ENCODE measurements around the gene ATP1A1. TPM values are rescaled to one million over a fixed set of nuclear protein-coding genes. Genes with fewer than 3 reads are reported as not detected.

Gene ATP1A1
- total RNA-seq, 2 experiments from 2014 or later: 251 to 262 TPM

GRCh38 chr1:116340506-116341231 lies 32.4 kb upstream of the ATP1A1 start:
- H3K9me3 ChIP-seq (ENCODE audit: control insufficient read depth in 1 of 2, insufficient read depth in 1 of 2, low read length in 2 of 2): no peaks in the 10 kb centered on the region
- DNase-seq: no peak
- Mint-ChIP-seq H3K36me3 (ENCODE audit: low read depth) (no peaks in the 10 kb centered on the region), H3K27ac (peak overlapping the region; percentile 21), H3K4me1 (ENCODE audit: low read depth) (peaks cover 51% of the 10 kb centered on the region), H3K27me3 (no peaks in the 10 kb centered on the region), H3K9me3 (no peaks in the 10 kb centered on the region), H3K4me3 (no peak overlapping the region)
- ATAC-seq (ENCODE audit: poor library complexity): no peak
- no peak overlapping the region for H3K4me3 ChIP-seq (ENCODE audit: low read length)
- TF ChIP-seq, protein P1, sequence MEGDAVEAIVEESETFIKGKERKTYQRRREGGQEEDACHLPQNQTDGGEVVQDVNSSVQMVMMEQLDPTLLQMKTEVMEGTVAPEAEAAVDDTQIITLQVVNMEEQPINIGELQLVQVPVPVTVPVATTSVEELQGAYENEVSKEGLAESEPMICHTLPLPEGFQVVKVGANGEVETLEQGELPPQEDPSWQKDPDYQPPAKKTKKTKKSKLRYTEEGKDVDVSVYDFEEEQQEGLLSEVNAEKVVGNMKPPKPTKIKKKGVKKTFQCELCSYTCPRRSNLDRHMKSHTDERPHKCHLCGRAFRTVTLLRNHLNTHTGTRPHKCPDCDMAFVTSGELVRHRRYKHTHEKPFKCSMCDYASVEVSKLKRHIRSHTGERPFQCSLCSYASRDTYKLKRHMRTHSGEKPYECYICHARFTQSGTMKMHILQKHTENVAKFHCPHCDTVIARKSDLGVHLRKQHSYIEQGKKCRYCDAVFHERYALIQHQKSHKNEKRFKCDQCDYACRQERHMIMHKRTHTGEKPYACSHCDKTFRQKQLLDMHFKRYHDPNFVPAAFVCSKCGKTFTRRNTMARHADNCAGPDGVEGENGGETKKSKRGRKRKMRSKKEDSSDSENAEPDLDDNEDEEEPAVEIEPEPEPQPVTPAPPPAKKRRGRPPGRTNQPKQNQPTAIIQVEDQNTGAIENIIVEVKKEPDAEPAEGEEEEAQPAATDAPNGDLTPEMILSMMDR (IDR thresholded peaks at IDR 0.05): no peak
- no peaks in the 10 kb centered on the region for H3K36me3 ChIP-seq (ENCODE audit: insufficient read depth, low read length)
- H3K27me3 ChIP-seq (ENCODE audit: control insufficient read depth in 1 of 2, insufficient read depth in 2 of 2, low read length in 2 of 2): no peaks in the 10 kb centered on the region
- intact Hi-C loops (cut with DNase I, micrococcal nuclease): loop anchor here in 1 of 2 experiments (1.0 kb wide), 1 partner anchor 9 kb away; no protein-coding TSS in a partner anchor
- H3K4me1 ChIP-seq (ENCODE audit: insufficient read depth, low read length): peaks cover 29% of the 10 kb centered on the region
- CTCF ChIA-PET: interaction anchor here (0.9 to 1.4 kb wide), 2 partner anchors 84 to 201 kb away, joined by 3 read pairs; no protein-coding TSS in a partner anchor
- POLR2A ChIA-PET: no interaction called here
- no peak overlapping the region for H3K27ac ChIP-seq (ENCODE audit: low read depth in 1 of 2, low read length in 2 of 2)

DNA sequence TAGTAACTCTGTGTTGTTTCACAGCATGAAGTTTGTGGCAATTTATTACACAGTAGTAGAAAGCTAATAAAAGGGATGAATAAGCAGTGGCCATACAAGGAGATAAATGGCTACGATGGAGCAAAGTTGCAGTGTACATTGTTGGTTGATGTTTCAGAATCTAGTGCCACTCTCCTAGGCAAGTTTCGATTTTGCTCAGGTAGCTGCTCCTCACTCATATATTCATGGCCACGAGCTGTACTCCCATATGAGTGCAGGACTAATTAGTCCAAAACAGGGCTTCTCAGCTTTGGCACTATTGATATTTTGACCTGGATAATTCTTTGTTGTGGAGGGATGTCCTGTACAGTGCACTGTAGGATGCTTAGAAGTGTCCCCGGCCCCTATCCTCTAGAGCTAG lies 30.0 kb upstream of the ATP1A1 start:
- Histone ChIP-seq H3K36me3 (ENCODE audit: insufficient read depth, low read length) (no peaks in the 10 kb centered on the region), H3K4me1 (ENCODE audit: insufficient read depth, low read length) (peaks cover 50% of the 10 kb centered on the region), H3K27ac (ENCODE audit: low read depth in 1 of 2, low read length in 2 of 2) (no peak overlapping the region), H3K9me3 (ENCODE audit: control insufficient read depth in 1 of 2, insufficient read depth in 1 of 2, low read length in 2 of 2) (no peaks in the 10 kb centered on the region), H3K4me3 (ENCODE audit: low read length) (no peak overlapping the region), H3K27me3 (ENCODE audit: control insufficient read depth in 1 of 2, insufficient read depth in 2 of 2, low read length in 2 of 2) (no peaks in the 10 kb centered on the region)
- Mint-ChIP-seq H3K27me3 (no peaks in the 10 kb centered on the region), H3K36me3 (ENCODE audit: low read depth) (no peaks in the 10 kb centered on the region), H3K4me3 (no peak overlapping the region), H3K4me1 (ENCODE audit: low read depth) (peaks cover 63% of the 10 kb centered on the region), H3K27ac (peak overlapping the region; percentile 87), H3K9me3 (no peaks in the 10 kb centered on the region)
- no peak for DNase-seq
- ATAC-seq (ENCODE audit: poor library complexity): no peak
- POLR2A ChIA-PET: interaction anchor here (0.7 to 0.9 kb wide), 2 partner anchors 12 to 15 kb away, joined by 3 read pairs; no protein-coding TSS in a partner anchor
- intact Hi-C loops (cut with DNase I, micrococcal nuclease): no loop called here
- TF ChIP-seq, protein P1 (IDR thresholded peaks at IDR 0.05): no peak
- CTCF ChIA-PET: interaction anchor here (1.1 kb wide), 1 partner anchor 175 kb away, joined by 3 read pairs; no protein-coding TSS in a partner anchor

- H3K27ac Mint-ChIP-seq: peak overlapping the region; percentile 87
- ATAC-seq (ENCODE audit: poor library complexity) (no peak), DNase-seq (no peak)
- H3K27ac ChIP-seq (ENCODE audit: low read depth in 1 of 2, low read length in 2 of 2): peak overlapping the region; percentile 33 to 39
- H3K27me3 Mint-ChIP-seq: no peaks in the 10 kb centered on the region
- H3K4me3 Mint-ChIP-seq: no peak overlapping the region
- POLR2A ChIA-PET: interaction anchor here (1.0 to 3.3 kb wide), 6 partner anchors 10 to 74 kb away, joined by 3 to 35 read pairs (median 4); partner anchors contain the start of gene ATP1A1
- H3K36me3 Mint-ChIP-seq (ENCODE audit: low read depth): no peaks in the 10 kb centered on the region
- CTCF ChIA-PET: no interaction called here
- no peaks in the 10 kb centered on the region for H3K27me3 ChIP-seq (ENCODE audit: control insufficient read depth in 1 of 2, insufficient read depth in 2 of 2, low read length in 2 of 2)
- H3K9me3 Mint-ChIP-seq: no peaks in the 10 kb centered on the region
- no peak overlapping the region for H3K4me3 ChIP-seq (ENCODE audit: low read length)
- no peaks in the 10 kb centered on the region for H3K36me3 ChIP-seq (ENCODE audit: insufficient read depth, low read length)
- H3K9me3 ChIP-seq (ENCODE audit: control insufficient read depth in 1 of 2, insufficient read depth in 1 of 2, low read length in 2 of 2): no peaks in the 10 kb centered on the region
- intact Hi-C loops (cut with DNase I, micrococcal nuclease): loop anchor here in 1 of 2 experiments (1.0 kb wide), 1 partner anchor 12 kb away; no protein-coding TSS in a partner anchor
- TF ChIP-seq, protein P1 (IDR thresholded peaks at IDR 0.05): no peak
- peaks cover 56% of the 10 kb centered on the region for H3K4me1 ChIP-seq (ENCODE audit: insufficient read depth, low read length)
- peaks cover 77% of the 10 kb centered on the region for H3K4me1 Mint-ChIP-seq (ENCODE audit: low read depth)
Measured at GRCh38 chr1:116345011-116345410, 28.0 kb upstream of the ATP1A1 start.
